Adrenal gland (tissue), 5 donors: ENCODE data around the gene KDM7A.

ENCODE experiments used
- POLR2A ChIP-seq, 2 donors: fragments of 450-650 bp; IDR thresholded peaks; one replicate each; pipeline ENCODE4 v1.6.1; 2017; ENCODE audit warnings: antibody characterized with exemption in 2 of 2, mild to moderate bottlenecking in 2 of 2, moderate library complexity in 1 of 2
- TF ChIP-seq, protein P1 (sequence below), 6 experiments: fragments of 450-650 bp in 4 of 6; fragments of 200-600 bp in 2 of 6; sonication (generic) in 1 of 6; IDR thresholded peaks; 1 replicate in 5 of 6; 2 replicates in 1 of 6; pipeline versions ENCODE4 v1.5.1 to v1.8.0; 2016 to 2021; ENCODE audit warnings: antibody characterized with exemption in 6 of 6, mild to moderate bottlenecking in 2 of 6, moderate library complexity in 1 of 6
- donor health status: DM: no; HTN: no; CAD: no.

DNA sequence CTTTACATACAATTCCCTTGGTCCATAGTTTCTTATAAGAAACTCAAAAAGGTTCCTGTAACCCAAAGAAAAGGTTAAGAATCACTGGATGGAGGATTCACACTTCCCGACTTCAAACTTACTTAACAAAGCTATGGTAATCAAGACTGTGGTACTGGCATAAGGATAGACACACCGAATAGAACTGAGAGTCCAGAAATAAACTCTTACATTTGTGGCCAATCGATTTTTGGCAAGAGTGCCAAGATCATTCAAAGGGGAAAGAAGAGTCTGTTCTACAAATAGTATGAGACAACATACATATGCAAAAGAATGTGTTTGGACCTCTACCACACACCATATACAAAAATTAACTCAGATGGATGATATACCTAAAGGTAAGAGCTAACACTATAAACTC lies 32.8 kb downstream of the KDM7A start:
- TF ChIP-seq, protein P1, sequence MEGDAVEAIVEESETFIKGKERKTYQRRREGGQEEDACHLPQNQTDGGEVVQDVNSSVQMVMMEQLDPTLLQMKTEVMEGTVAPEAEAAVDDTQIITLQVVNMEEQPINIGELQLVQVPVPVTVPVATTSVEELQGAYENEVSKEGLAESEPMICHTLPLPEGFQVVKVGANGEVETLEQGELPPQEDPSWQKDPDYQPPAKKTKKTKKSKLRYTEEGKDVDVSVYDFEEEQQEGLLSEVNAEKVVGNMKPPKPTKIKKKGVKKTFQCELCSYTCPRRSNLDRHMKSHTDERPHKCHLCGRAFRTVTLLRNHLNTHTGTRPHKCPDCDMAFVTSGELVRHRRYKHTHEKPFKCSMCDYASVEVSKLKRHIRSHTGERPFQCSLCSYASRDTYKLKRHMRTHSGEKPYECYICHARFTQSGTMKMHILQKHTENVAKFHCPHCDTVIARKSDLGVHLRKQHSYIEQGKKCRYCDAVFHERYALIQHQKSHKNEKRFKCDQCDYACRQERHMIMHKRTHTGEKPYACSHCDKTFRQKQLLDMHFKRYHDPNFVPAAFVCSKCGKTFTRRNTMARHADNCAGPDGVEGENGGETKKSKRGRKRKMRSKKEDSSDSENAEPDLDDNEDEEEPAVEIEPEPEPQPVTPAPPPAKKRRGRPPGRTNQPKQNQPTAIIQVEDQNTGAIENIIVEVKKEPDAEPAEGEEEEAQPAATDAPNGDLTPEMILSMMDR (IDR thresholded peaks at IDR 0.05), result no peak
- TF ChIP-seq POLR2A (IDR thresholded peaks at IDR 0.05), result no peak
